DND-41 (cell line): ENCODE measurements around the gene LIPF.

Source experiments
- EZH2 ChIP-seq: IDR thresholded peaks from 3 replicates; pipeline ENCODE4 v1.6.1; 2012; ENCODE audit warnings: borderline replicate concordance, low read depth, mild to moderate bottlenecking, moderate library complexity, low read length, inconsistent platforms; ENCODE audit not compliant: severe bottlenecking
- TF ChIP-seq, protein P1 (sequence below): IDR thresholded peaks from 2 replicates; pipeline ENCODE4 v1.5.1; 2012; ENCODE audit warnings: borderline replicate concordance, low read length, moderate library complexity, mild to moderate bottlenecking; ENCODE audit not compliant: poor library complexity, severe bottlenecking; ENCODE audit errors: extremely low read depth

DNA sequence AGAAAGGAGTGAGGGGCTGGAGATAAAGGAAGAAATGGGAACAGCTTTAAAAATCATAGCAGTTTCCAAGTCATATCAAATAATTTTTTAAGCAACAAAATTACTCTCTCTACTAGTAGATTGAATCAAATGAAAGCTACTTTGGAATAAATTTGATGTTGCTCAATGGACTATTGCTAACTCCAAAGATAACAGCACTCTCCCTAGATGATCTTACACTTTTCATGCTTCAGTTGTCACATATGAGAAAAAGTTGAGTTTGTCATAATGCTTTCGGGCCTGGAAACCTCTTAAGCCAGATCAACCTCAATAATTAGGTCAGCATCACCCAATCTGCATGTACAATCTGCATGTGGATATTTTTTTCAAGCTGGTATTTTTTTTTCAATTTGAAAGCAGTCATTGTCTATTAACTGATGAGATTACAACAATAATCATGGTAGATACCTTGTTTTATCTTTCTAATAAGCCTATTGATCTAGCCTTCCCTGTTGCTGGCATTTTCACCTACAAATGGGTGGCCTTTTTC is 46.4 kb upstream of the LIPF start:
- TF ChIP-seq, protein P1, sequence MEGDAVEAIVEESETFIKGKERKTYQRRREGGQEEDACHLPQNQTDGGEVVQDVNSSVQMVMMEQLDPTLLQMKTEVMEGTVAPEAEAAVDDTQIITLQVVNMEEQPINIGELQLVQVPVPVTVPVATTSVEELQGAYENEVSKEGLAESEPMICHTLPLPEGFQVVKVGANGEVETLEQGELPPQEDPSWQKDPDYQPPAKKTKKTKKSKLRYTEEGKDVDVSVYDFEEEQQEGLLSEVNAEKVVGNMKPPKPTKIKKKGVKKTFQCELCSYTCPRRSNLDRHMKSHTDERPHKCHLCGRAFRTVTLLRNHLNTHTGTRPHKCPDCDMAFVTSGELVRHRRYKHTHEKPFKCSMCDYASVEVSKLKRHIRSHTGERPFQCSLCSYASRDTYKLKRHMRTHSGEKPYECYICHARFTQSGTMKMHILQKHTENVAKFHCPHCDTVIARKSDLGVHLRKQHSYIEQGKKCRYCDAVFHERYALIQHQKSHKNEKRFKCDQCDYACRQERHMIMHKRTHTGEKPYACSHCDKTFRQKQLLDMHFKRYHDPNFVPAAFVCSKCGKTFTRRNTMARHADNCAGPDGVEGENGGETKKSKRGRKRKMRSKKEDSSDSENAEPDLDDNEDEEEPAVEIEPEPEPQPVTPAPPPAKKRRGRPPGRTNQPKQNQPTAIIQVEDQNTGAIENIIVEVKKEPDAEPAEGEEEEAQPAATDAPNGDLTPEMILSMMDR: no peak
- no peak for TF ChIP-seq EZH2
